GM12878 (cell line): ENCODE results near the gene REEP6. TPM values are rescaled to one million over a fixed set of nuclear protein-coding genes. Genes with fewer than 3 reads are reported as not detected.

ENCODE experiments used
- ATAC-seq: fragments of 200-7000 bp; cut with Tn5 transposase; 3 replicates; pipeline ENCODE4 v1.9.1; 2020; ENCODE audit warnings: mild to moderate bottlenecking, moderate library complexity
- BruUV-seq: library from RNA; stranded (reverse); fragments of 400-500 nt; replicated peaks from 2 replicates; lab custom pipeline; 2021; lab: Mats Ljungman, UMichigan
- CTCF ChIA-PET: fragments of 300-600 bp; sonication (Branson Sonifier 250); formaldehyde crosslinking; extraction: SDS; loops from one replicate; lab custom pipeline; 2021; ENCODE audit warnings: inconsistent platforms; lab: Yijun Ruan, JAX
- POLR2A ChIA-PET: fragments of 350-600 bp; formaldehyde crosslinking; extraction: SDS; loops from one replicate; lab custom pipeline; 2021; ENCODE audit warnings: inconsistent platforms; lab: Charles Lee
- RAD21 ChIA-PET: fragments of 300-600 bp; sonication (Branson Sonifier 250); formaldehyde crosslinking; loops from one replicate; lab custom pipeline; 2023; ENCODE audit warnings: antibody characterized with exemption; ENCODE audit not compliant: unreplicated experiment; lab: Charles Lee
- SMC1A ChIA-PET: fragments of 300-600 bp; sonication (Branson Sonifier 250); formaldehyde crosslinking; loops from one replicate; lab custom pipeline; 2023; ENCODE audit not compliant: unreplicated experiment, uncharacterized antibody; lab: Charles Lee
- DNase-seq: peaks from one replicate; pipeline ENCODE4 v3.0.0-alpha.2; 2011; ENCODE audit warnings: low read depth, low spot score
- FAIRE-seq: peaks from 3 replicates; lab custom pipeline; 2011; peaks lifted over from hg19 to GRCh38; lab: Jason Lieb, UNC
- H2AFZ ChIP-seq: 2 replicates; pipeline ENCODE4 v1.6.0; 2011; ENCODE audit warnings: low read depth, low read length, control low read depth; ENCODE audit not compliant: control insufficient read depth
- H3K27ac ChIP-seq: 2 replicates; pipeline ENCODE4 v1.5.1; 2011; ENCODE audit warnings: control low read depth; ENCODE audit not compliant: control insufficient read depth, insufficient read depth
- H3K27me3 ChIP-seq, 2 experiments: replicated peaks in 1 of 2; 2 replicates each; pipeline versions ENCODE4 v1.6.0 to v1.6.1; 2011; ENCODE audit warnings: low read length in 1 of 2; ENCODE audit not compliant: control insufficient read depth in 2 of 2, insufficient read depth in 2 of 2
- H3K36me3 ChIP-seq, 2 experiments: 2 replicates each; pipeline ENCODE4 v1.5.1; 2011; ENCODE audit warnings: low read length in 1 of 2; ENCODE audit not compliant: control insufficient read depth in 2 of 2, insufficient read depth in 2 of 2
- H3K4me1 ChIP-seq: 2 replicates; pipeline ENCODE4 v1.6.1; 2011; ENCODE audit warnings: mild to moderate bottlenecking, low read length, moderate library complexity, mixed read lengths; ENCODE audit not compliant: control insufficient read depth, insufficient read depth
- H3K4me2 ChIP-seq: 2 replicates; pipeline ENCODE4 v1.6.0; 2011; ENCODE audit warnings: control low read depth; ENCODE audit not compliant: control insufficient read depth, insufficient read depth
- H3K4me3 ChIP-seq: fragments of 200-600 bp; sonication (generic); 2 replicates; pipeline ENCODE4 v1.5.1; 2016
- H3K79me2 ChIP-seq: 2 replicates; pipeline ENCODE4 v1.6.0; 2011; ENCODE audit warnings: low read length; ENCODE audit not compliant: control insufficient read depth, insufficient read depth
- H3K9ac ChIP-seq: 2 replicates; pipeline ENCODE4 v1.8.0; 2011; ENCODE audit warnings: low read length, control low read depth, mixed read lengths; ENCODE audit not compliant: control insufficient read depth, insufficient read depth
- H3K9me3 ChIP-seq: replicated peaks from 3 replicates; pipeline ENCODE4 v1.5.1; 2011; ENCODE audit warnings: mild to moderate bottlenecking, low read length; ENCODE audit not compliant: control insufficient read depth, insufficient read depth
- H4K20me1 ChIP-seq: 2 replicates; pipeline ENCODE4 v1.6.0; 2011; ENCODE audit not compliant: control insufficient read depth, insufficient read depth
- ATF3 ChIP-seq: IDR thresholded peaks from 2 replicates; pipeline ENCODE4 v1.6.1; 2011; ENCODE audit warnings: low read depth, mild to moderate bottlenecking, low read length, moderate library complexity, borderline replicate concordance; ENCODE audit errors: extremely low read depth
- CEBPB ChIP-seq, 2 experiments: fragments of 150-350 bp in 1 of 2; IDR thresholded peaks; 2 replicates each; pipeline ENCODE4 v1.6.1; 2012 to 2014; ENCODE audit warnings: low read depth in 2 of 2, low read length in 2 of 2, borderline replicate concordance in 1 of 2, inconsistent platforms in 1 of 2
- CUX1 ChIP-seq: IDR thresholded peaks from 2 replicates; pipeline ENCODE4 v1.6.1; 2012; ENCODE audit warnings: improper control_type of control experiment, low read depth, low read length; ENCODE audit not compliant: insufficient replicate concordance
- ELK1 ChIP-seq: IDR thresholded peaks from 2 replicates; pipeline ENCODE4 v1.6.1; 2012; ENCODE audit warnings: low read depth, low read length, improper control_type of control experiment
- EP300 ChIP-seq, 2 experiments: fragments of 150-350 bp in 1 of 2; IDR thresholded peaks; 2 replicates each; pipeline ENCODE4 v1.6.1; 2011 to 2012; ENCODE audit warnings: low read depth in 2 of 2, low read length in 2 of 2, borderline replicate concordance in 1 of 2, improper control_type of control experiment in 1 of 2, inconsistent platforms in 1 of 2; ENCODE audit not compliant: control insufficient read depth in 1 of 2
- FOXK2 ChIP-seq: fragments of 450-650 bp; IDR thresholded peaks from 2 replicates; pipeline ENCODE4 v1.6.1; 2017; ENCODE audit warnings: mild to moderate bottlenecking, moderate library complexity
- NR2C1 ChIP-seq: fragments of 450-650 bp; IDR thresholded peaks from 2 replicates; pipeline ENCODE4 v1.6.1; 2017; ENCODE audit warnings: antibody characterized with exemption, mild to moderate bottlenecking, moderate library complexity
- SIX5 ChIP-seq: IDR thresholded peaks from 2 replicates; pipeline ENCODE4 v1.6.1; 2011; ENCODE audit warnings: mild to moderate bottlenecking, low read depth, low read length, moderate library complexity; ENCODE audit not compliant: severe bottlenecking
- ZNF24 ChIP-seq: fragments of 450-650 bp; IDR thresholded peaks from 2 replicates; pipeline ENCODE4 v1.6.1; 2017; ENCODE audit warnings: antibody characterized with exemption, mild to moderate bottlenecking
- ZNF687 ChIP-seq: fragments of 450-650 bp; IDR thresholded peaks from 2 replicates; pipeline ENCODE4 v1.6.1; 2017; ENCODE audit warnings: mild to moderate bottlenecking, moderate library complexity
- whole genome bisulfite sequencing: methylation state at CpG from one replicate; pipeline ENCODE4 v1.1.6; 2016; ENCODE audit warnings: low lambda C conversion rate; ENCODE audit not compliant: insufficient replicate concordance, insufficient coverage; ENCODE audit errors: missing lambda C conversion rate; 5-methylcytosine and 5-hydroxymethylcytosine counted together
- in situ Hi-C: fragments of 300-500 bp; cut with MboI; formaldehyde crosslinking; loops from 9 replicates; pipeline ENCODE4 v1.14.3; 2018; ENCODE audit warnings: mixed read lengths
- intact Hi-C: fragments of 100-400 bp; cut with micrococcal nuclease; formaldehyde crosslinking; loops from one replicate; pipeline ENCODE4 v1.14.2; 2022; ENCODE audit not compliant: unreplicated experiment
- polyA plus RNA-seq, 11 experiments: library from polyadenylated mRNA; depleted of rRNA in 4 of 11; unstranded in 6 of 11; stranded (reverse) in 5 of 11; fragments of >200 nt; fragmentation: Nextera tagmentation in 4 of 11; fragmentation: Illumina TruSeq in 1 of 11; extraction: Ambion mirVana in 4 of 11; extraction: Trizol in 1 of 11; gene quantifications; 1 replicate in 1 of 11; 2 replicates in 10 of 11; pipeline versions ENCODE4 v1.2.1 to v1.2.3, GENCODE V29; 2011 to 2016; ENCODE audit warnings: inconsistent platforms in 2 of 11, missing spikeins in 2 of 11, low read depth in 1 of 11
- total RNA-seq, 4 experiments: library from RNA; depleted of rRNA in 3 of 4; stranded (reverse); fragments of >200 nt in 3 of 4; fragmentation: Illumina TruSeq in 1 of 4; extraction: Trizol in 1 of 4; gene quantifications; 2 replicates each; pipeline versions ENCODE4 v1.2.1 to v1.2.3, GENCODE V29; 2013 to 2021

REEP6 gene
- total and polyA plus RNA-seq, 10 of the 15 experiments (the other 5 are each of a cell fraction or from before 2014, with no cell fraction given) = 0.06 to 1.1 (median 0.39) TPM; not detected in 2

GRCh38 chr19:1478934-1479707 lies 11.9 kb upstream of the REEP6 start, which contains the start of gene C19orf25:
Gene C19orf25 (minus strand): TSS chr19:1479215. CDS start chr19:1478903, 312 bp downstream.
- peak within 1 kb of the TSS; percentile 92 for H2AFZ ChIP-seq
- H3K36me3 ChIP-seq = no peaks in the 10 kb centered on the region
- DNase-seq (peak; percentile 80), FAIRE-seq (peak; percentile 95), ATAC-seq (peak; percentile 96)
- CTCF ChIA-PET = interaction anchor here (0.8 kb wide), 1 partner anchor 25 kb away, joined by 3 read pairs; no protein-coding TSS in a partner anchor
- peak within 1 kb of the TSS; percentile 75 for H3K9ac ChIP-seq
- H3K4me1 ChIP-seq = no peaks in the 10 kb centered on the region
- SMC1A ChIA-PET = interaction anchor here (0.6 to 0.9 kb wide), 2 partner anchors 12 to 546 kb away, joined by 3 read pairs; partner anchors contain the start of gene REEP6
- no peaks in the 10 kb centered on the region for H3K27me3 ChIP-seq
- no peaks in the 10 kb centered on the region for H3K9me3 ChIP-seq
- peak within 1 kb of the TSS; percentile 64 for H3K27ac ChIP-seq
- intact Hi-C loops (no loop called here), in situ Hi-C loops (no loop called here)
- POLR2A ChIA-PET = interaction anchor here (0.6 kb wide), 1 partner anchor 55 kb away, joined by 3 read pairs; no protein-coding TSS in a partner anchor
- H3K4me2 ChIP-seq = peak within 1 kb of the TSS; percentile 88
- RAD21 ChIA-PET = interaction anchor here (0.6 kb wide), 1 partner anchor 96 kb away, joined by 3 read pairs; no protein-coding TSS in a partner anchor
- no TSS peak for BruUV-seq
- peaks cover 8% of the 10 kb centered on the region for H3K79me2 ChIP-seq
- H4K20me1 ChIP-seq = no peaks in the 10 kb centered on the region
- H3K4me3 ChIP-seq = peak within 1 kb of the TSS; percentile 95
- under 1% methylated on average over 71 of the region's 71 CpGs for WGBS
- TF ChIP-seq SIX5 (no peak), ZNF24 (peak; percentile 70; the same call in 1 of the 2 replicates), CUX1 (no peak), ATF3 (peak; percentile 58; the same call in 1 of the 2 replicates), ZNF687 (peak; percentile 41), EP300 (IDR thresholded peaks at IDR 0.05; ENCODE audit: borderline replicate concordance in 1 of 2, control insufficient read depth in 1 of 2, low read depth in 2 of 2, low read length in 2 of 2) (no peak), CEBPB (IDR thresholded peaks at IDR 0.05; ENCODE audit: borderline replicate concordance in 1 of 2, low read depth in 2 of 2, low read length in 2 of 2) (no peak), NR2C1 (no peak; the same call in 1 of the 2 replicates), ELK1 (peak; percentile 67), FOXK2 (no peak)
